ENCODE measurements around the gene ELMOD3.

ELMOD3 gene

DNA sequence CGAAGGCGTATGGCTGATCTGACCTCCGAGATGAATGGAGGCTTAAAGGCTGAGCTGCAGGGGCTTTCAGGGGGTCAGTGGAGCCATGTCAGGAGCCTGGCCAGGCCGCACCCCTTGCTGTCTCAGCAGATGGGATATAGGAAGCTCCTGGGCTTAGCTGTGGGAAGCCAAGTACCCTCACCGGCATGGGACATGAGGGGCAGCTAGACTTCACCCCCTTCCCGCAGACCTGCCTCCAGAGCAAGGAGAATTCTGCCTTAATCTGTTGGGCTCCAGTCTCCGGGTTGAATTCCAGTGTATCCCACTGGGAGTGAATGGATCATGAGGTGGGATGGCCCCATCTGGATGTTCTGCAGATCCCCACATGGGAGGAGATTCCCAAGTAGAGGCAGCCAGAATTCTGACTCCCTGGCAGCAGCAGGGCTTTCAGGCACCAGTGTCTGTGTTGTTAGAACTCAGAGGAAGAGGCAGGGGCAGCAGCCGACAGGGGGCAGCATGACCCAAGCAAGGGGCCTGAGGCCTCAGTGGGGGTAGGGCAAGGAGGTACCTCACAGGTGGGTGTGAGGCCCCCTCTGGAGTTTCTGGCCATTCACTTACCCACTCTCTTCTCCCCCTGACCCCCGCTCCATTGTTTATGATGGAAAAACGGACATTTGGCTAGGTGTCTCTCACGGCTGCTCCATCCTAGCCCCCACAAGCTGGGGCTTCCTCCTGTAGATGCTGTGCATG, 36.5 kb downstream of the ELMOD3 start:
- H4K20me1 ChIP-seq = peaks cover 0 to 56% (median 0%) of the 10 kb centered on the region in 11 experiments; a peak in 3 of 22 replicates
- H3K4me2 ChIP-seq = peak overlapping the region in 6 of 11 experiments; percentile 60 to 77 (median 70); a peak in 5 of 22 replicates
- H3K9me3 ChIP-seq (replicated peaks in 1 of 11) = no peaks in the 10 kb centered on the region
- no peak overlapping the region for H3K4me3 ChIP-seq
- peak overlapping the region in 3 of 11 experiments; percentile 6 to 34 (median 10); a peak in 4 of 22 replicates for H3K9ac ChIP-seq
- peaks cover 63 to 100% (median 87%) of the 10 kb centered on the region in 11 experiments for H3K36me3 ChIP-seq
- H3K27ac ChIP-seq = peak overlapping the region in 5 of 11 experiments; percentile 58 to 73 (median 65); a peak in 5 of 22 replicates
- peaks cover 32 to 60% (median 47%) of the 10 kb centered on the region in 10 experiments for H3K4me1 ChIP-seq
- TF ChIP-seq Cebpa-rat (IDR thresholded peaks at IDR 0.05) = no peak
- no peaks in the 10 kb centered on the region for H3K27me3 ChIP-seq

DNA sequence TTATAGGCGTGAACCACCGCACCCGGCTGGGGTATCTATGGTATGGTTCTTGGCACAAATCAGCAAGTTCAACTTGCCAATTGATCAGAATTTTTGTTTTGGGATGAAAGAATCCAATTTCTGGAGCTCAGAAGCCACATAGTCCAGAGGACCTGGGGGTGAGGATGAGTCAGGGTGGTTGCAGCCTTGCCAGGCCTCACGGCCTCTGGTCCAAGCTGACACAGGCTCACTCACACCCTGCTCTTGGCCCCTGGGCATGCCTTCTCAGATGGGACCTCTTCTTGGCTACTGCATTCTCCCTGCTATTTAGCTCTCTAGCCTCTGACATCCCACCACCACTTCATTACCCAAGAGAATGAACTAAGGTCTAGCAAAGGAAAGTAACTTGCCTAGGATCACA, 39.3 kb downstream of the ELMOD3 start:
- no peak for TF ChIP-seq Cebpa-rat (IDR thresholded peaks at IDR 0.05)
- no peak overlapping the region for H3K4me3 ChIP-seq
- peak overlapping the region in 8 of 11 experiments; percentile 0 to 68 (median 60); a peak in 13 of 22 replicates for H3K27ac ChIP-seq
- H4K20me1 ChIP-seq = peaks cover 0 to 78% (median 0%) of the 10 kb centered on the region in 11 experiments; a peak in 5 of 22 replicates
- H3K36me3 ChIP-seq = peaks cover 72 to 100% (median 87%) of the 10 kb centered on the region in 11 experiments
- peaks cover 36 to 70% (median 49%) of the 10 kb centered on the region in 10 experiments for H3K4me1 ChIP-seq
- H3K9ac ChIP-seq = peak overlapping the region in 3 of 11 experiments; percentile 3 to 38 (median 11); a peak in 2 of 22 replicates
- H3K9me3 ChIP-seq (replicated peaks in 1 of 11) = no peaks in the 10 kb centered on the region
- peak overlapping the region in 3 of 11 experiments; percentile 68 to 77 (median 72); a peak in 7 of 22 replicates for H3K4me2 ChIP-seq
- no peaks in the 10 kb centered on the region for H3K27me3 ChIP-seq

- H3K9ac ChIP-seq = peak overlapping the region in 3 of 11 experiments; percentile 3 to 38 (median 11); a peak in 1 of 22 replicates
- H3K27ac ChIP-seq = peak overlapping the region in 7 of 11 experiments; percentile 0 to 68 (median 60); a peak in 7 of 22 replicates
- H3K9me3 ChIP-seq (replicated peaks in 1 of 11) = no peaks in the 10 kb centered on the region
- no peak for TF ChIP-seq Cebpa-rat (IDR thresholded peaks at IDR 0.05)
- H3K36me3 ChIP-seq = peaks cover 69 to 100% (median 87%) of the 10 kb centered on the region in 11 experiments
- peak overlapping the region in 1 of 11 experiments; percentile 72; a peak in 1 of 22 replicates for H3K4me2 ChIP-seq
- H3K27me3 ChIP-seq = no peaks in the 10 kb centered on the region
- peaks cover 0 to 79% (median 0%) of the 10 kb centered on the region in 11 experiments; a peak in 5 of 22 replicates for H4K20me1 ChIP-seq
- no peak overlapping the region for H3K4me3 ChIP-seq
- peaks cover 36 to 70% (median 49%) of the 10 kb centered on the region in 10 experiments for H3K4me1 ChIP-seq
Measured at GRCh38 chr2:85394261-85394681, 39.7 kb downstream of the ELMOD3 start.

- TF ChIP-seq Cebpa-rat (IDR thresholded peaks at IDR 0.05) = no peak
- peak overlapping the region in 2 of 11 experiments; percentile 18 to 26; a peak in 2 of 22 replicates for H3K27ac ChIP-seq
- no peak overlapping the region for H3K4me3 ChIP-seq
- H3K4me2 ChIP-seq = no peak overlapping the region
- H3K36me3 ChIP-seq = peaks cover 69 to 100% (median 87%) of the 10 kb centered on the region in 11 experiments
- peaks cover 29 to 63% (median 45%) of the 10 kb centered on the region in 10 experiments for H3K4me1 ChIP-seq
- no peaks in the 10 kb centered on the region for H3K27me3 ChIP-seq
- peak overlapping the region in 2 of 11 experiments; percentile 19 to 38; a peak in 2 of 22 replicates for H3K9ac ChIP-seq
- peaks cover 0 to 73% (median 0%) of the 10 kb centered on the region in 11 experiments; a peak in 5 of 22 replicates for H4K20me1 ChIP-seq
- H3K9me3 ChIP-seq (replicated peaks in 1 of 11) = no peaks in the 10 kb centered on the region
Measured at GRCh38 chr2:85394976-85395375, 40.4 kb downstream of the ELMOD3 start.

- no peak overlapping the region for H3K4me2 ChIP-seq
Measured at GRCh38 chr2:85395912-85396475, 41.4 kb downstream of the ELMOD3 start.

GRCh38 chr2:85396531-85397470, 42.2 kb downstream of the ELMOD3 start:
- peaks cover 67 to 100% (median 86%) of the 10 kb centered on the region in 11 experiments for H3K36me3 ChIP-seq
- no peaks in the 10 kb centered on the region for H3K9me3 ChIP-seq (replicated peaks in 1 of 11)
- H3K4me3 ChIP-seq = no peak overlapping the region
- peaks cover 32 to 53% (median 42%) of the 10 kb centered on the region in 10 experiments for H3K4me1 ChIP-seq
- no peaks in the 10 kb centered on the region for H3K27me3 ChIP-seq
- peak overlapping the region in 4 of 11 experiments; percentile 23 to 41 (median 31); a peak in 7 of 22 replicates for H3K27ac ChIP-seq
- peak overlapping the region in 5 of 11 experiments; percentile 6 to 41 (median 18); a peak in 5 of 22 replicates for H3K9ac ChIP-seq
- peaks cover 0 to 63% (median 0%) of the 10 kb centered on the region in 11 experiments; a peak in 5 of 22 replicates for H4K20me1 ChIP-seq
- peak overlapping the region in 1 of 11 experiments; percentile 10; a peak in 1 of 22 replicates for H3K4me2 ChIP-seq
- no peak for TF ChIP-seq Cebpa-rat (IDR thresholded peaks at IDR 0.05)

More at GRCh38 chr2:85395912-85396475, 41.4 kb downstream of the ELMOD3 start:
- peak overlapping the region in 4 of 11 experiments; percentile 18 to 34 (median 26); a peak in 2 of 22 replicates for H3K27ac ChIP-seq
- H3K4me1 ChIP-seq = peaks cover 27 to 56% (median 42%) of the 10 kb centered on the region in 10 experiments
- H3K36me3 ChIP-seq = peaks cover 69 to 100% (median 87%) of the 10 kb centered on the region in 11 experiments
- TF ChIP-seq Cebpa-rat (IDR thresholded peaks at IDR 0.05) = no peak
- H3K9ac ChIP-seq = peak overlapping the region in 1 of 11 experiments; percentile 18; a peak in 2 of 22 replicates
- H3K9me3 ChIP-seq (replicated peaks in 1 of 11) = no peaks in the 10 kb centered on the region
- peaks cover 0 to 63% (median 0%) of the 10 kb centered on the region in 11 experiments; a peak in 5 of 22 replicates for H4K20me1 ChIP-seq
- H3K27me3 ChIP-seq = no peaks in the 10 kb centered on the region
- no peak overlapping the region for H3K4me3 ChIP-seq

DNA sequence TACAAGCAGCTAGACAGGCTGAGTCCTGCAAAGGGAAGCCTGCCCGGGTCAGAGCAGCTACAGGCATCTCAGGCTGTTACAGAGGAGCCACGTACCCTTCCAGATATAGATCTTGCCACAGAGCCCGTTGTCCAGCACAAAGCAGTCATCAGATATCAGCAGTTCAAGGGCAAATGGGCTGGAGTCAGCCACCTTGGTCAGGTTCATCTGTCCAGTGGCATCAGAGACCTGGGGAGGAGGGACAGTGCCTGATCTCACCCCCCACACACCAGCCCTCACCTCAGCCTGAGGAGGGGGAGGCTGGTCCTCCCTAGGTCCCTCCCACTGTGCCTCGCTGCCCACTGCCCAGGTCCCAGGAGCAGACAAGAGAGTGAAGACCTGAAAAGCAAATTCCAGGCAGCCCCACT, 43.4 kb downstream of the ELMOD3 start:
- Histone ChIP-seq H3K4me1 (peaks cover 32 to 53% (median 42%) of the 10 kb centered on the region in 10 experiments), H3K27ac (peak overlapping the region in 2 of 11 experiments; percentile 3 to 26; a peak in 2 of 22 replicates), H3K9me3 (replicated peaks in 1 of 11) (no peaks in the 10 kb centered on the region), H3K4me3 (no peak overlapping the region), H3K4me2 (no peak overlapping the region), H3K36me3 (peaks cover 66 to 99% (median 84%) of the 10 kb centered on the region in 11 experiments), H3K9ac (0 out of 22 replicates have a peak overlapping the region, but pooled peaks of 2 of the 11 experiments have one; percentile 23 to 47), H4K20me1 (peaks cover 0 to 58% (median 0%) of the 10 kb centered on the region in 11 experiments; a peak in 5 of 22 replicates), H3K27me3 (no peaks in the 10 kb centered on the region)
- no peak for TF ChIP-seq Cebpa-rat (IDR thresholded peaks at IDR 0.05)
